Liver (tissue), 9 donors: ENCODE results near the gene HPRT1. TPM values are rescaled to one million over a fixed set of nuclear protein-coding genes. Genes with fewer than 3 reads are reported as not detected.

Experiments
- DNase-seq: peaks from one replicate; pipeline ENCODE4 v3.0.0-alpha.2; 2017; ENCODE audit warnings: low spot score
- H3K27ac ChIP-seq, 2 donors: one replicate each; pipeline ENCODE4 v1.7.0; 2013; ENCODE audit warnings: inconsistent platforms in 2 of 2, low read length in 2 of 2, control low read depth in 1 of 2, low read depth in 1 of 2, mild to moderate bottlenecking in 1 of 2
- H3K27me3 ChIP-seq, 4 donors: one replicate each; pipeline versions ENCODE4 v1.6.1 to v1.7.0; 2013; ENCODE audit warnings: low read length in 3 of 4, inconsistent platforms in 1 of 4, mild to moderate bottlenecking in 1 of 4, moderate library complexity in 1 of 4; ENCODE audit not compliant: control insufficient read depth in 4 of 4, insufficient read depth in 4 of 4
- H3K36me3 ChIP-seq, 4 donors: one replicate each; pipeline versions ENCODE4 v1.6.1 to v1.7.0; 2013; ENCODE audit warnings: low read length in 3 of 4, mild to moderate bottlenecking in 3 of 4, low read depth in 1 of 4, moderate library complexity in 1 of 4; ENCODE audit not compliant: control insufficient read depth in 4 of 4, insufficient read depth in 3 of 4
- H3K4me1 ChIP-seq, 4 donors: one replicate each; pipeline versions ENCODE4 v1.6.1 to v1.7.0; 2013; ENCODE audit warnings: low read length in 3 of 4, mild to moderate bottlenecking in 3 of 4, moderate library complexity in 1 of 4; ENCODE audit not compliant: control insufficient read depth in 4 of 4, insufficient read depth in 4 of 4
- H3K4me3 ChIP-seq, 3 donors: one replicate each; pipeline versions ENCODE4 v1.6.1 to v1.7.0; 2013; ENCODE audit warnings: low read length in 3 of 3, control low read depth in 1 of 3, low read depth in 1 of 3, mild to moderate bottlenecking in 1 of 3
- H3K9ac ChIP-seq, 2 donors: one replicate each; pipeline ENCODE4 v1.7.0; 2013; ENCODE audit warnings: low read length in 2 of 2, mild to moderate bottlenecking in 2 of 2, moderate library complexity in 2 of 2, control low read depth in 1 of 2, low read depth in 1 of 2
- H3K9me3 ChIP-seq, 4 donors: one replicate each; pipeline versions ENCODE4 v1.6.1 to v1.7.0; 2013; ENCODE audit warnings: low read length in 3 of 4; ENCODE audit not compliant: control insufficient read depth in 4 of 4
- CTCF ChIP-seq: fragments of 150-350 bp; IDR thresholded peaks from 2 replicates; pipeline ENCODE4 v1.5.1; 2017; ENCODE audit warnings: improper control_type of control experiment, low read depth, low read length; ENCODE audit not compliant: missing input control
- EGR1 ChIP-seq, 2 donors: IDR thresholded peaks; 2 replicates each; pipeline ENCODE4 v1.6.1; 2016 to 2018; ENCODE audit warnings: antibody characterized with exemption in 2 of 2, low read depth in 2 of 2
- FOXA1 ChIP-seq: IDR thresholded peaks from 2 replicates; pipeline ENCODE4 v1.6.1; 2016; ENCODE audit warnings: antibody characterized with exemption
- FOXA2 ChIP-seq: IDR thresholded peaks from 2 replicates; pipeline ENCODE4 v1.6.1; 2016; ENCODE audit warnings: antibody characterized with exemption
- GABPA ChIP-seq, 2 donors: IDR thresholded peaks in 1 of 2; conservative IDR thresholded peaks in 1 of 2; 2 replicates each; pipeline ENCODE4 v1.6.1; 2016; ENCODE audit warnings: antibody characterized with exemption in 2 of 2, mild to moderate bottlenecking in 1 of 2, moderate library complexity in 1 of 2
- HNF4A ChIP-seq, 2 donors: conservative IDR thresholded peaks; 2 replicates each; pipeline ENCODE4 v1.6.1; 2016; ENCODE audit warnings: antibody characterized with exemption in 2 of 2, mild to moderate bottlenecking in 2 of 2
- HNF4G ChIP-seq: IDR thresholded peaks from 2 replicates; pipeline ENCODE4 v1.6.1; 2016; ENCODE audit warnings: antibody characterized with exemption
- JUND ChIP-seq, 2 donors: IDR thresholded peaks; 2 replicates each; pipeline ENCODE4 v1.6.1; 2016; ENCODE audit warnings: antibody characterized with exemption in 2 of 2
- NR2F2 ChIP-seq: IDR thresholded peaks from 2 replicates; pipeline ENCODE4 v1.6.1; 2016; ENCODE audit warnings: antibody characterized with exemption
- RXRA ChIP-seq, 2 donors: IDR thresholded peaks; 2 replicates each; pipeline ENCODE4 v1.6.1; 2017 to 2018; ENCODE audit warnings: antibody characterized with exemption in 2 of 2, mild to moderate bottlenecking in 1 of 2
- SP1 ChIP-seq: IDR thresholded peaks from 2 replicates; pipeline ENCODE4 v1.6.1; 2018; ENCODE audit warnings: antibody characterized with exemption, mild to moderate bottlenecking
- ZBTB33 ChIP-seq: IDR thresholded peaks from 2 replicates; pipeline ENCODE4 v1.6.1; 2016; ENCODE audit warnings: antibody characterized with exemption
- WGBS: extraction: QIAGEN DNeasy Blood & Tissue Kit; methylation state at CpG from one replicate; pipeline ENCODE4 v1.1.7; 2013; 5-methylcytosine and 5-hydroxymethylcytosine counted together
- polyA plus RNA-seq, 2 donors: library from polyadenylated mRNA; stranded (reverse) in 1 of 2; unstranded in 1 of 2; fragments of 200-250 nt in 1 of 2; fragments of >200 nt in 1 of 2; fragmentation: Nextera tagmentation in 1 of 2; extraction: Ambion mirVana in 1 of 2; gene quantifications; one replicate each; pipeline versions ENCODE4 v1.2.1 to v1.2.3, GENCODE V29; 2013 to 2015
- total RNA-seq, 2 donors: library from RNA; depleted of rRNA; stranded (reverse); fragments of >200 nt; gene quantifications; one replicate each; pipeline ENCODE4 v1.2.3, GENCODE V29; 2014
- TF ChIP-seq, protein P1 (sequence below): IDR thresholded peaks from 2 replicates; pipeline ENCODE4 v1.6.1; 2016; ENCODE audit warnings: antibody characterized with exemption
- TF ChIP-seq, protein P2 (sequence below): IDR thresholded peaks from 2 replicates; pipeline ENCODE4 v1.6.1; 2016; ENCODE audit warnings: antibody characterized with exemption
- TF ChIP-seq, protein P3 (sequence below): IDR thresholded peaks from 2 replicates; pipeline ENCODE4 v1.6.1; 2016; ENCODE audit warnings: antibody characterized with exemption, mild to moderate bottlenecking
- donor health status: healthy.
- donor health status: healthy.
- donor health status: healthy.
- donor health status: healthy.
- donor health status: healthy.

The HPRT1 gene, protein sequence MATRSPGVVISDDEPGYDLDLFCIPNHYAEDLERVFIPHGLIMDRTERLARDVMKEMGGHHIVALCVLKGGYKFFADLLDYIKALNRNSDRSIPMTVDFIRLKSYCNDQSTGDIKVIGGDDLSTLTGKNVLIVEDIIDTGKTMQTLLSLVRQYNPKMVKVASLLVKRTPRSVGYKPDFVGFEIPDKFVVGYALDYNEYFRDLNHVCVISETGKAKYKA
- total RNA-seq (10 to 100 TPM in 1 of 2 donors, 1 to 10 TPM in 1; 5.7 to 18.4 TPM), polyA plus RNA-seq (10 to 100 TPM; 11.4 to 12.7 TPM)

GRCh38 chrX:134460005-134460861 lies at the start of gene HPRT1:
TSS of gene HPRT1 (plus strand) at chrX:134460165. CDS start at chrX:134460312, 147 bp downstream.
- TF ChIP-seq ZBTB33 (no peak), JUND (IDR thresholded peaks at IDR 0.05) (no peak), SP1 (no peak), EGR1 (IDR thresholded peaks at IDR 0.05; ENCODE audit: low read depth in 2 of 2) (no peak), RXRA (IDR thresholded peaks at IDR 0.05) (no peak), CTCF (no peak), FOXA1 (no peak), NR2F2 (no peak), FOXA2 (no peak), HNF4G (no peak), GABPA (IDR thresholded peaks at IDR 0.05 in 1 of 2, conservative IDR thresholded peaks at IDR 0.05 in 1 of 2) (no peak), HNF4A (conservative IDR thresholded peaks at IDR 0.05) (no peak)
- TF ChIP-seq, protein P1, sequence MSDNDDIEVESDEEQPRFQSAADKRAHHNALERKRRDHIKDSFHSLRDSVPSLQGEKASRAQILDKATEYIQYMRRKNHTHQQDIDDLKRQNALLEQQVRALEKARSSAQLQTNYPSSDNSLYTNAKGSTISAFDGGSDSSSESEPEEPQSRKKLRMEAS = no peak
- TF ChIP-seq, protein P2, sequence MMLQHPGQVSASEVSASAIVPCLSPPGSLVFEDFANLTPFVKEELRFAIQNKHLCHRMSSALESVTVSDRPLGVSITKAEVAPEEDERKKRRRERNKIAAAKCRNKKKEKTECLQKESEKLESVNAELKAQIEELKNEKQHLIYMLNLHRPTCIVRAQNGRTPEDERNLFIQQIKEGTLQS = no peak
- TF ChIP-seq, protein P3, sequence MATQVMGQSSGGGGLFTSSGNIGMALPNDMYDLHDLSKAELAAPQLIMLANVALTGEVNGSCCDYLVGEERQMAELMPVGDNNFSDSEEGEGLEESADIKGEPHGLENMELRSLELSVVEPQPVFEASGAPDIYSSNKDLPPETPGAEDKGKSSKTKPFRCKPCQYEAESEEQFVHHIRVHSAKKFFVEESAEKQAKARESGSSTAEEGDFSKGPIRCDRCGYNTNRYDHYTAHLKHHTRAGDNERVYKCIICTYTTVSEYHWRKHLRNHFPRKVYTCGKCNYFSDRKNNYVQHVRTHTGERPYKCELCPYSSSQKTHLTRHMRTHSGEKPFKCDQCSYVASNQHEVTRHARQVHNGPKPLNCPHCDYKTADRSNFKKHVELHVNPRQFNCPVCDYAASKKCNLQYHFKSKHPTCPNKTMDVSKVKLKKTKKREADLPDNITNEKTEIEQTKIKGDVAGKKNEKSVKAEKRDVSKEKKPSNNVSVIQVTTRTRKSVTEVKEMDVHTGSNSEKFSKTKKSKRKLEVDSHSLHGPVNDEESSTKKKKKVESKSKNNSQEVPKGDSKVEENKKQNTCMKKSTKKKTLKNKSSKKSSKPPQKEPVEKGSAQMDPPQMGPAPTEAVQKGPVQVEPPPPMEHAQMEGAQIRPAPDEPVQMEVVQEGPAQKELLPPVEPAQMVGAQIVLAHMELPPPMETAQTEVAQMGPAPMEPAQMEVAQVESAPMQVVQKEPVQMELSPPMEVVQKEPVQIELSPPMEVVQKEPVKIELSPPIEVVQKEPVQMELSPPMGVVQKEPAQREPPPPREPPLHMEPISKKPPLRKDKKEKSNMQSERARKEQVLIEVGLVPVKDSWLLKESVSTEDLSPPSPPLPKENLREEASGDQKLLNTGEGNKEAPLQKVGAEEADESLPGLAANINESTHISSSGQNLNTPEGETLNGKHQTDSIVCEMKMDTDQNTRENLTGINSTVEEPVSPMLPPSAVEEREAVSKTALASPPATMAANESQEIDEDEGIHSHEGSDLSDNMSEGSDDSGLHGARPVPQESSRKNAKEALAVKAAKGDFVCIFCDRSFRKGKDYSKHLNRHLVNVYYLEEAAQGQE = no peak
- peak within 1 kb of the TSS; percentile 14 to 27 for H3K9ac ChIP-seq
- peak; percentile 91 for DNase-seq
- no peaks in the 10 kb centered on the region for H3K9me3 ChIP-seq
- no peaks in the 10 kb centered on the region for H3K36me3 ChIP-seq
- no peaks in the 10 kb centered on the region for H3K27me3 ChIP-seq
- H3K27ac ChIP-seq = peak within 1 kb of the TSS; percentile 74 to 85
- WGBS = 1% methylated on average over 85 of the region's 85 CpGs
- H3K4me3 ChIP-seq = peak within 1 kb of the TSS; percentile 53 to 88 (median 69)
- H3K4me1 ChIP-seq = peaks cover 0 to 25% (median 9%) of the 10 kb centered on the region in 4 donors
